Loucy (cell line): ENCODE results near the gene CIDEB.

Experiments used
- H2AFZ ChIP-seq: fragments of 200-600 bp; sonication (generic); 2 replicates; pipeline ENCODE4 v1.6.0; 2016; ENCODE audit warnings: antibody characterized with exemption, mild to moderate bottlenecking, low read length, moderate library complexity
- H3F3A ChIP-seq: fragments of 200-600 bp; 2 replicates; pipeline ENCODE4 v1.6.0; 2016; ENCODE audit warnings: antibody characterized with exemption, low read depth, mild to moderate bottlenecking
- H3K27me3 ChIP-seq: fragments of 200-600 bp; sonication (generic); 2 replicates; pipeline ENCODE4 v1.6.1; 2014; ENCODE audit warnings: low read length, mild to moderate bottlenecking; ENCODE audit not compliant: insufficient read depth, poor library complexity, severe bottlenecking
- H3K36me3 ChIP-seq: fragments of 200-600 bp; sonication (generic); 2 replicates; pipeline ENCODE4 v1.6.1; 2016; ENCODE audit warnings: low read length; ENCODE audit not compliant: insufficient read depth
- H3K4me1 ChIP-seq: fragments of 200-600 bp; sonication (generic); 2 replicates; pipeline ENCODE4 v1.5.1; 2014; ENCODE audit warnings: low read length, mild to moderate bottlenecking; ENCODE audit not compliant: insufficient read depth, poor library complexity, severe bottlenecking
- H3K4me2 ChIP-seq: fragments of 200-600 bp; sonication (generic); 2 replicates; pipeline ENCODE4 v1.6.0; 2014; ENCODE audit warnings: antibody characterized with exemption, low read length, low read depth, mild to moderate bottlenecking; ENCODE audit not compliant: poor library complexity, severe bottlenecking
- H3K4me3 ChIP-seq: fragments of 200-600 bp; sonication (generic); 2 replicates; pipeline ENCODE4 v1.5.1; 2014; ENCODE audit warnings: low read length, mild to moderate bottlenecking, mixed read lengths; ENCODE audit not compliant: poor library complexity, severe bottlenecking
- H3K79me2 ChIP-seq: fragments of 200-600 bp; sonication (generic); 2 replicates; pipeline ENCODE4 v1.6.1; 2014; ENCODE audit warnings: low read length; ENCODE audit not compliant: insufficient read depth
- H3K9ac ChIP-seq: fragments of 200-600 bp; sonication (generic); 2 replicates; pipeline ENCODE4 v1.6.0; 2014; ENCODE audit warnings: mild to moderate bottlenecking, low read depth, low read length, moderate library complexity; ENCODE audit not compliant: poor library complexity, severe bottlenecking
- H3K9me2 ChIP-seq: fragments of 200-600 bp; sonication (generic); replicated peaks from 2 replicates; pipeline ENCODE4 v1.6.1; 2016; ENCODE audit warnings: low read depth, low read length, mixed read lengths
- H3K9me3 ChIP-seq: fragments of 200-600 bp; sonication (generic); 2 replicates; pipeline ENCODE4 v1.6.1; 2014; ENCODE audit warnings: mild to moderate bottlenecking, antibody characterized with exemption, low read length, low read depth; ENCODE audit not compliant: insufficient read depth
- H4K20me1 ChIP-seq: fragments of 200-600 bp; sonication (generic); 2 replicates; pipeline ENCODE4 v1.6.0; 2014; ENCODE audit warnings: antibody characterized with exemption, low read length, mild to moderate bottlenecking; ENCODE audit not compliant: insufficient read depth, poor library complexity, severe bottlenecking
- CTCF ChIP-seq: fragments of 200-600 bp; sonication (generic); conservative IDR thresholded peaks from 2 replicates; pipeline ENCODE4 v1.5.1; 2014; ENCODE audit warnings: mild to moderate bottlenecking, antibody characterized with exemption, low read length
- EZH2phosphoT487 ChIP-seq: fragments of 200-600 bp; IDR thresholded peaks from 2 replicates; pipeline ENCODE4 v1.6.1; 2018; ENCODE audit warnings: antibody characterized with exemption, mild to moderate bottlenecking, moderate library complexity, borderline replicate concordance

Gene CIDEB

DNA sequence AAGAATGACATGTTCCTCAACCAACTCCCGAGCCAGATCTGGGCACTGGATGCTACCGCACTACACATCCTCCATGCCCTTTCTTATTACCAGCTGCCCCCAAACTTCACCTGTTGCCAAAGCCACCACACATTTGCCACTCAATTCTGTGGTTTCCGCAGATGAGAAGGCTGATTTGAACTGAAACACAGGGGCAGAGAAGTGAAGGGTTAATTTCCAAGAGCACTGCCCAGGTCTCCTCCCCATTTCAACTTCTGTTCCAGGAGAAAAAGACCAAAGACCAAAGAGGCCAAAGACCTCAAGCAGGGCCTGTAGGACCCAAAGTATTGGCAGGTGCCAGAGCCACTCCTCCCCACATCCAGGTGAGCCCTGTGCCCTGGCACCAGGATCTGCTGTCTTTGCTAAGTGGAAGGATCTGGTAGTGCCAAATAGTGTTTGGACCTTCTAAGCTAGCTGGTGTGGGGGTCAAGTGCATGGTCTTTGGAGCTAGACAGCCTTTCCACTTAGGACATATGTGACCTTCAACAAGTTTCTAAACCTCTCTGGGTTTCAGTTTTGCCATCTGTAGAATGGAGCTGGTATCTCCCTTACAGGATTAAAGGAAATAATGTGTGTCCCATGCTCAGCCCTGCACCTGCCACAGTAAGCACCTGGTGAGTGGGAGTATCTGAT, 16.2 kb downstream of the CIDEB start:
- H3K4me2 ChIP-seq, result no peak overlapping the region
- no peaks in the 10 kb centered on the region for H3F3A ChIP-seq
- H3K36me3 ChIP-seq, result peaks cover 4% of the 10 kb centered on the region; the same call in 1 of the 2 replicates
- no peaks in the 10 kb centered on the region for H3K9me3 ChIP-seq
- H3K27me3 ChIP-seq, result no peaks in the 10 kb centered on the region
- H3K9me2 ChIP-seq, result no peaks in the 10 kb centered on the region
- H3K4me3 ChIP-seq, result no peak overlapping the region
- H3K9ac ChIP-seq, result no peak overlapping the region
- H2AFZ ChIP-seq, result no peak overlapping the region
- TF ChIP-seq CTCF (no peak), EZH2phosphoT487 (no peak)
- no peaks in the 10 kb centered on the region for H3K4me1 ChIP-seq
- no peaks in the 10 kb centered on the region for H4K20me1 ChIP-seq
- no peaks in the 10 kb centered on the region for H3K79me2 ChIP-seq

DNA sequence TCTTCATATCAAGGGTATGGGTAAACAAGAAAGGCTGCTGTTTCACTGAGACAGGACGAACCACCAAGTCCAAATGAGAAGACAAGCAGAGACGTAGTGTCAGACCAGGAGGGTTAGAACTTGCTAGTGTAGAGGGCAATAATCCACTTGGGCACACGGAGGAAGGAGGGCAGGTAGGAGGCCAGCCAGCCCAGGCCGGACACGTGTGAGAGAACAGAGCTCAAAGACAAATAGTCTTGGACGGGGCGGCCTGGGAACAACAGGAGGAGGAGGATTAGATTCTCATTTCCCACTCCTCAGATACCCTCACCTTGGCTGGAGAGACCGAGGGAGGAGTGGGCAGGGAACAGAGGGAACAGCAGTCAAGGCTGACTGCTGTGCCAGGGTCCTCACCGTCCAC, 17.0 kb downstream of the CIDEB start:
- no peaks in the 10 kb centered on the region for H3F3A ChIP-seq
- no peaks in the 10 kb centered on the region for H3K9me3 ChIP-seq
- TF ChIP-seq EZH2phosphoT487 (no peak), CTCF (no peak)
- H3K4me2 ChIP-seq, result no peak overlapping the region
- H2AFZ ChIP-seq, result no peak overlapping the region
- H3K79me2 ChIP-seq, result no peaks in the 10 kb centered on the region
- peaks cover 4% of the 10 kb centered on the region; the same call in 1 of the 2 replicates for H3K36me3 ChIP-seq
- no peaks in the 10 kb centered on the region for H3K9me2 ChIP-seq
- no peak overlapping the region for H3K9ac ChIP-seq
- no peaks in the 10 kb centered on the region for H3K4me1 ChIP-seq
- H3K27me3 ChIP-seq, result no peaks in the 10 kb centered on the region
- H3K4me3 ChIP-seq, result no peak overlapping the region
- no peaks in the 10 kb centered on the region for H4K20me1 ChIP-seq

GRCh38 chr14:24289649-24290280, 18.0 kb downstream of the CIDEB start:
- H3K9me3 ChIP-seq, result no peaks in the 10 kb centered on the region
- no peak for TF ChIP-seq CTCF
- no peak for TF ChIP-seq EZH2phosphoT487
- no peaks in the 10 kb centered on the region for H3K79me2 ChIP-seq
- no peaks in the 10 kb centered on the region for H3K27me3 ChIP-seq
- peaks cover 4% of the 10 kb centered on the region; the same call in 1 of the 2 replicates for H3K36me3 ChIP-seq
- H3K9ac ChIP-seq, result no peak overlapping the region
- H3K4me3 ChIP-seq, result no peak overlapping the region
- no peaks in the 10 kb centered on the region for H4K20me1 ChIP-seq
- H3K4me2 ChIP-seq, result no peak overlapping the region
- no peak overlapping the region for H2AFZ ChIP-seq
- H3F3A ChIP-seq, result no peaks in the 10 kb centered on the region
- no peaks in the 10 kb centered on the region for H3K9me2 ChIP-seq
- H3K4me1 ChIP-seq, result no peaks in the 10 kb centered on the region
